ENCODE data around the gene MACROD2.

DNA sequence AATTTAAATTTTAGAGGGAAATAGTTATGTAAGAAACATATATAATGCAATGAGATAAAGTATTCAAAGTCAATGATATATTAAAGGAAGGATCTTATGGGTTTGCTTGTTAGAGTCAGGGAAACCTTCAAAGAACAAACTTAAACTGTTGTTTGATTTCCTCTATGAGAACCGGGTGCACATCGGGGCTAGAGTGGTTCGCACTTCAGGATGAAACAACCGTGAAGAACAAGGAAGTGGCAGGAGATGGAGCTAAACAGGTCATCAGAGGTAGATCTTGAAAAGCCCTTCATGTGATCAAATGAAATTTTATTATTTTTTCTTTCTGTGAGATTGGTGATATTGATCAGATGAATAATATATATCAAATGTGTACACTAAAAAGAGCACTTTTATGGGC, 1294.0 kb downstream of the MACROD2 start:
- TF ChIP-seq EP300 (IDR thresholded peaks at IDR 0.05), result no peak
- TF ChIP-seq, protein P1, sequence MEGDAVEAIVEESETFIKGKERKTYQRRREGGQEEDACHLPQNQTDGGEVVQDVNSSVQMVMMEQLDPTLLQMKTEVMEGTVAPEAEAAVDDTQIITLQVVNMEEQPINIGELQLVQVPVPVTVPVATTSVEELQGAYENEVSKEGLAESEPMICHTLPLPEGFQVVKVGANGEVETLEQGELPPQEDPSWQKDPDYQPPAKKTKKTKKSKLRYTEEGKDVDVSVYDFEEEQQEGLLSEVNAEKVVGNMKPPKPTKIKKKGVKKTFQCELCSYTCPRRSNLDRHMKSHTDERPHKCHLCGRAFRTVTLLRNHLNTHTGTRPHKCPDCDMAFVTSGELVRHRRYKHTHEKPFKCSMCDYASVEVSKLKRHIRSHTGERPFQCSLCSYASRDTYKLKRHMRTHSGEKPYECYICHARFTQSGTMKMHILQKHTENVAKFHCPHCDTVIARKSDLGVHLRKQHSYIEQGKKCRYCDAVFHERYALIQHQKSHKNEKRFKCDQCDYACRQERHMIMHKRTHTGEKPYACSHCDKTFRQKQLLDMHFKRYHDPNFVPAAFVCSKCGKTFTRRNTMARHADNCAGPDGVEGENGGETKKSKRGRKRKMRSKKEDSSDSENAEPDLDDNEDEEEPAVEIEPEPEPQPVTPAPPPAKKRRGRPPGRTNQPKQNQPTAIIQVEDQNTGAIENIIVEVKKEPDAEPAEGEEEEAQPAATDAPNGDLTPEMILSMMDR (IDR thresholded peaks at IDR 0.05), result no peak
- TF ChIP-seq POLR2A (IDR thresholded peaks at IDR 0.05), result no peak

Data from tibial nerve (tissue), 4 donors.